ENCODE data around the gene TRIO.

GRCh38 chr5:14313986-14314690, 171.0 kb downstream of the TRIO start:
- no peak for TF ChIP-seq EZH2 (IDR thresholded peaks at IDR 0.05)
- TF ChIP-seq TCF7L2 (IDR thresholded peaks at IDR 0.05; ENCODE audit: borderline replicate concordance, extremely low read depth, insufficient read depth, insufficient read length), result no peak
- TF ChIP-seq RAD21 (IDR thresholded peaks at IDR 0.05; ENCODE audit: low read depth), result no peak
- TF ChIP-seq POLR2A (IDR thresholded peaks at IDR 0.05; ENCODE audit: borderline replicate concordance, extremely low read depth, insufficient read depth, insufficient read length), result no peak
- TF ChIP-seq, protein P1, sequence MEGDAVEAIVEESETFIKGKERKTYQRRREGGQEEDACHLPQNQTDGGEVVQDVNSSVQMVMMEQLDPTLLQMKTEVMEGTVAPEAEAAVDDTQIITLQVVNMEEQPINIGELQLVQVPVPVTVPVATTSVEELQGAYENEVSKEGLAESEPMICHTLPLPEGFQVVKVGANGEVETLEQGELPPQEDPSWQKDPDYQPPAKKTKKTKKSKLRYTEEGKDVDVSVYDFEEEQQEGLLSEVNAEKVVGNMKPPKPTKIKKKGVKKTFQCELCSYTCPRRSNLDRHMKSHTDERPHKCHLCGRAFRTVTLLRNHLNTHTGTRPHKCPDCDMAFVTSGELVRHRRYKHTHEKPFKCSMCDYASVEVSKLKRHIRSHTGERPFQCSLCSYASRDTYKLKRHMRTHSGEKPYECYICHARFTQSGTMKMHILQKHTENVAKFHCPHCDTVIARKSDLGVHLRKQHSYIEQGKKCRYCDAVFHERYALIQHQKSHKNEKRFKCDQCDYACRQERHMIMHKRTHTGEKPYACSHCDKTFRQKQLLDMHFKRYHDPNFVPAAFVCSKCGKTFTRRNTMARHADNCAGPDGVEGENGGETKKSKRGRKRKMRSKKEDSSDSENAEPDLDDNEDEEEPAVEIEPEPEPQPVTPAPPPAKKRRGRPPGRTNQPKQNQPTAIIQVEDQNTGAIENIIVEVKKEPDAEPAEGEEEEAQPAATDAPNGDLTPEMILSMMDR (IDR thresholded peaks at IDR 0.05 in 2 of 3, conservative IDR thresholded peaks at IDR 0.05 in 1 of 3; ENCODE audit: borderline replicate concordance in 1 of 3, insufficient read depth in 1 of 3, low read depth in 2 of 3, low read length in 2 of 3), result no peak
- TF ChIP-seq POLR2AphosphoS5 (IDR thresholded peaks at IDR 0.05; ENCODE audit: low read depth, low read length), result no peak

Data from HCT116 (cell line).